ENCODE results near the gene LDLRAD1.
"Not testable (repeated sequence)": the region's sequence is repeated elsewhere in the genome, so short reads cannot be mapped to it uniquely, and the experiment has no call there.

Gene LDLRAD1

DNA sequence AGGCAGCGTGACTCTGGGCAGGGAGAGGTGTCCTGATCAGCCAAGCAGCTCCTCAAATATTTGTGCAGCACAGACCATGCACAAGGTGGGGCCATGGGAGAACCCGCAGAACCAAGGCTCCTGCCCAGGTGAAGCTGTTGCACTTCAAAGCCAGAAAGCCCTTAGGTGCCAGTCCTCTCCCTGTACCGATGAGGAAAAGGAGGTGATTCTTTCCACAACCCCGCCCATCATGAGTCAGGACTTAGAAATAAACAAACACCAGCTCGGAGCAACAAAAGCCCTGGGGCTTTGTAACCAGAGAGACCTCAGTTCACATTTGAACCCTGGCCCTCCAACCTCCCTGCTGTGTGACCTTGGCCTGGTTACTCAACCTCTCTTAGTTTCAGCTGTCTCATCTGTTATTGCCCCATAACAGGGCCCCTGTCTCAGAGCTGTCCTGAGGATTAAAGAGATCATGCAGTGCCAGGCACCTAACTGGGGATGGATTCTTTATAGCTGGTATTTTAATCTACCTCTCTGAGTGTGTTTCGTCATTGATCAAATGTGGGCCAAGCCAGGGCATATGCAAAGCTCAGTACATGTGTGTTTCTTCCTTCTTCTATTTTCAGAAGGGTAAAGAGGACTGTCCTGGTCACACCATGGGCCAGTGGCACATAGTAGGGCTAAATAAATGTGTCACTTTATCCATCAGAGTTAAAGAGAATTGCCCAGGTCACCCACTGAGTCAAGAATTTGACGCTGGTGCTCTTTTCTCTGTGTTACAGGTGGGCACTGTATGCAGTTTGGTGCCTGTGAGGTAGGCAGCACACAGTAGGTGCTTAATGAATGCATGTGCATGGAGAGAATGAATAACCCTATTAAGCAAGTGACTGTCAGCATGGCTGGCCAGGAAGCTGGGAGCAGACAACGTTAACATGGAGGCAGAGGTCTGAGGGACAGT lies 1.4 kb downstream of the LDLRAD1 start:
- no peak for DNase-seq

DNA sequence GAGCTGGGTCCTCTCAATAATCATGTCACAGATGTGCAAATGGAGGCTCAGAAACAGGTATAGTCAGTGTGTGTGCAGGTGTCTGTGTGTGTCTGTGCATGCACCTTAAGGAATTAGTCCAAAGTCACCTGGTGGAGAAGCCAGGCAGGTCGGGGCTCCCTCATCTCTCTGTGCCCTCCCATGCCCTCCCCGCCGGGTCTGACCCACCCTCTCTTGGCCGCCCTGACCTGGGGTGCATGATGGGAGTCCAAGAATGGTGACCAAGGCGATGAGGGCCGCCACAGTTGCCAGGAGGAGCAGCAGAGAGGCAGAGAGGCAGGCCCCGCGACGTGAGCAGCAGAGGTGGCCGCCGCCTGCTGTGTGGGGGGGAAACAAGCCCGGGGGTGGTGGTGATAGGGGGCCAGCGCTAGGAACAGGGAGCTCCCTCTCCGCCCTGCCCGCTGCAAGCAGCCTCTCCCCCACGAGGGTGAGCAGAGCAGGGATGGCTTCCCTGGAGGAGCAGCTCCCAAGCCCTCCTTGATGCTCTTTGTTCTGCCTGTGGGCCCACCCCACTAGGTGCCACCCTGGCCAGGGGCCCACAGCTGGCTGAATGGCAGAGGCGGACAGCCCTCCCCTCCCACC lies 3.9 kb downstream of the LDLRAD1 start:
- no peak for DNase-seq

DNA sequence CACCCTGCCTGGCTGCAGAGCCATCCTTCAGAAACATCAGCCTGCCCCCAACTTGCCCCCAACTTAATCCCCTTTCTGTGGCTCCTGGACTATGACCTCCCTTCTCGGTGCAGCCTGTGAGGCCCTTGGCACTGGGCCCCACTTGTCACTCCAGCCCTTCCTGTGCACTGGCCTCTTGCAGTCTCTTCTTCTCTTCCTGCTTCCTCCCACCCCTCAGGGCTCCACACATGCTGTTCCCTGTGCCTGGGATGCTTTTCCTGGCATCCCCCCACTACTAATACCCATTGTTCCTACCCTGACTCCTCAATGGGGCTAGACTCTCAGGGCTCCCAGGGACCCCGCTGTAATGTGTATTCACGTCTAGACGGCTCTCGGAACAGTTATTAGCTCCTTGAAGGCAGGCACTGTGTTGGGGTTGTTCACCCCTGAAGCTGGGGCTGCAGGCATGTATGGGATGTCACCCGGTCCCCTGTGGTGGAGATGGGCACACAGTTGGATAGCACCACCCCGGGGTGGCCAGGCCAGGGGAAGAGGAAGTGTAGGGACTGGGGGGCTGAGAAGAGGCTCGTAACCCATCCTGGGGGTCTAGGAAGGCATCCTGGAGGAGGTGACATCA lies 4.5 kb downstream of the LDLRAD1 start:
- no peak for DNase-seq

GRCh38 chr1:54012863-54013262 lies 5.1 kb downstream of the LDLRAD1 start:
- DNase-seq, result no peak

DNA sequence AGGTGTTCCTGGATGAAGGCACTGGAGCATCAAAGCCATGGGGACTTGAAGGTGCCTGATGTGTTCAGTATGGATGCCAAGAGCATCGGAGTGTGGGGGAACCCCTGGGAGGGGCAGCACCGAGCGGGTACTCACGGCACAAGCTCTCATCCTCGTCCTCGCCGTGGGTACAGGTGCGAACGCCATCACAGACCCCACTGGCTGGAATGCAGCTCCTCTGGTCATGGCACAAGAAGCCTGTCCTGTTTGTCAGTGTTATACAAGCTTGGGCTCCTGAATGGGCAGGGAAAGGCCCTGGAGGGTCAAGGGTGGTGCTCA lies 6.0 kb downstream of the LDLRAD1 start:
- no peak for DNase-seq

- DNase-seq, result no peak
Observed at GRCh38 chr1:54011316-54012007, 6.5 kb downstream of the LDLRAD1 start.

- no peak for DNase-seq
Observed at GRCh38 chr1:54010415-54011117, 7.4 kb downstream of the LDLRAD1 start.

DNA sequence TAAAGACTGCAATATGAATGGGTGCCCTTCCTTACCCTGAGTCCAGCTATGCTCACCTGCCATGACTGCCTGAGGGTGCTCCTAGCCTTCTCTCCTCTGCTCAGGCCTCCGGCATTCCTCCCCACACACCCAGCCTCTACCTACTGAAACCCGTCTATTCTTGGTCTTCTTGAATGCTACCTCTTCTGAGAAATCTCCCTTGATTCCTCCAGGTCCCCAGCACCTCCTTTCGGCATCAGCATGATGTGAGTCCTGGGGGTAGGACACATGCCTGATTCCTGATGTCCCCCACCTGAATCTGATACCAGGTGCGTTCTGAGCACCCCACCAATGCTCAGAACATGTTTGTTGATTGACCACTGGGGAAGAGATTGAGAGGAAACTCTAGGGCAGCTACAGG lies 8.6 kb downstream of the LDLRAD1 start:
- no peak for DNase-seq

DNA sequence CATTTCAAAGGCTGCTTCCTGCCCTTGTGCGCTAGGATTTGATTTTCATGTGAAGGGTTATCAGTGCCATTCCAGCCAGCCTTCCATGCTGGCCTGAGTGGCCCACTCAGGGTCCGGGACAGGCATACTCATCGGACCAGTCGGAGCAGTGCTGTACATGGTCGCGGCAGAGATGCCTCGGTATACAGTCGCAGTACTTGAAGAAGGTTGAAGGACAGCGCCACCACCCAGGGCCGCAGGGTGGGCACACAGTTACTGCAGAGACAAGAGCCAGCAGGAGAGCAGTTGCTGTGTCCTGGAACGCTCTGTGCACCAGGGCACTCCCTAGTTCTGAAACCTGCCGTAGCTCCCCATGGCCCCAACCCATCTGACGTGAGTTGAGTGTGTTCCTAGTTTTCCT lies 9.1 kb downstream of the LDLRAD1 start:
- DNase-seq, result no peak

DNA sequence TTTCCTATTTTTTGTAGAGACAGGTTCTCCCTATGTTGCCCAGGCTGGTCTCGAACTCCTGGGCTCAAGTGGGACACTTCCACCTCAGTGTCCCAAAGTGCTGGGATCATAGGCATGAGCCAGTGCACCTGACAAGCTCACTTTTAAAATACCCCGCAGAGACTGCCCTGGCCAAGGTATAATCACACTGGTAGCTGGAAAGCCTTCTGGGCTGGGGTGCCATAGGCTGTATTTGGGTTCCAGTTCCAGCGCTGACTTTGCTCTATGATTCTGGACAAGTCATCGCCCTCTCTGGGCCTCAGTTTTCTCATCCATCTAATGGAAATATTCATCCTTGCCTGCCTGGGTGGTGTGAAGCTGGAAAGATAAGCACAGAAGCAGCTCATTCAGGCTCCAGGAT lies 10.4 kb downstream of the LDLRAD1 start:
- no peak for DNase-seq

GRCh38 chr1:54006508-54006907 lies 11.5 kb downstream of the LDLRAD1 start:
- no peak for DNase-seq

- no peak for DNase-seq
Observed at GRCh38 chr1:54004481-54005049, 13.4 kb downstream of the LDLRAD1 start.

- not testable (repeated sequence) for DNase-seq
Observed at GRCh38 chr1:54003750-54004480, 14.1 kb downstream of the LDLRAD1 start.

DNA sequence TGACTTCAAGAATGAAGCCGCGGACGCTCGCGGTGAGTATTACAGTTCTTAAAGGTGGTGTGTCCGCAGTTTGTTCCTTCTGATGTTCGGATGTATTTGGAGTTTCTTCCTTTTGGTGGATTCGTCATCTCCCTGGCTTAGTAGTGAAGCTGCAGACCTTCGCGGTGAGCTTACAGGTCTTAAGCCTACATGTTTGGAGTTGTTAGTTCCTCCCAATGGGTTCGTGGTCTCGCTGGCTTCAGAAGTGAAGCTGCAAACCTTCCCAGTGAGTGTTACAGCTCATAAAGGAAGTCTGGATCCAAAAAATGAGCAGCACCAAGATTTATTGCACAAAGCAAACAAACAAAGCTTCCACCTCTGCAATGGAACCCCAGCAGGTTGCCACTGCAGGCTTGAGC lies 14.7 kb downstream of the LDLRAD1 start:
- no peak for DNase-seq

DNA sequence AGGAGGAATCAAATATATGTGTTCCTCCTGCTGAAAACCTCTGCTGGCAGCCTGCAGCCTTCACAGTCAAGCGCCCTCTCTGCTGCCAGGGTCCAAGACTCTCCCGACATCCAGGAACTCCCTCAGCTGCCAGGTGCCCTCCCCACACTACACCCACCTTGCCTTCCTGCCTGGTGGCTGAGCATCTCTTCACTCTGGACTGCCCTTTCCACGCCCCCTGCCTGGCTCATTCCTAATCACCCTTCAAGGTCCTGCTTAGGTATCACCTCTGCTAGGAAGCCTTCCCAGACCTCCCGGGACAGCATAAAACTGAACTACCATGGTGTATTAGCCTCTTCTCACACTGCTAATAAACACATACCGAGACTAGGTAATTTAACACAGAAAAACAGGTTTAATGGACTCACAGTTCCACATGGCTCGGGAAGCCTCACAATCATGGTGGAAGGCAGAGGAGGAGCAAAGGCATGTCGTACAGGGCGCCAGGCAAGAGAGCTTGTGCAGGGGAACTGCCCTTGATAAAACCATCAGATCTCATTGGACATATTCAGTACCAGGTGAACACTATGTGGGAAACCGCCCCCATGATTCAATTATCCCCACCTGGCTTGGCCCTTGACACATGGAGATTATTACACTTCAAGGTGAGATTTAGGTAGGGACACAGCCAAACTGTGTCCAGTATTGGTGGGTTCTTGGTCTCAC lies 15.3 kb downstream of the LDLRAD1 start:
- no peak for DNase-seq

DNA sequence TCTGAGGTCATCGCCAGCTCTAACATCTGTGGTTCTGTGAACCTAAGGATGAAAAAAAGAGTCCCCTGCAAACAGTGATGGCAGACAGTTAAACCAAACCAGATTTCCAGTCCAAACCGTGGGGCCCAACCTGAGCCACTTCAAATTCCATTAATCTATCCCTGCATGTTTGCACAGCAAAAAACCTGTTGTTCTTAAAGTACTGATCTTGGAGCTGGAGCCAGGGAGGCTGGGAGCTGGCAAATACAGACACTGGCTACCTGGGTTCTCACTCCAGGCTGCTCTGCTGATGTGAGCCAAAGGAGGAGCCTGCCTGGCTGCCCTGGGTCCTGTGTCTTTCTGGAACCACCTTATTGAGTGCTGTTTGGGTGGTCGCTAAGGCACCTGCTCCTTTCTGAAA lies 16.4 kb downstream of the LDLRAD1 start:
- DNase-seq, result no peak

DNA sequence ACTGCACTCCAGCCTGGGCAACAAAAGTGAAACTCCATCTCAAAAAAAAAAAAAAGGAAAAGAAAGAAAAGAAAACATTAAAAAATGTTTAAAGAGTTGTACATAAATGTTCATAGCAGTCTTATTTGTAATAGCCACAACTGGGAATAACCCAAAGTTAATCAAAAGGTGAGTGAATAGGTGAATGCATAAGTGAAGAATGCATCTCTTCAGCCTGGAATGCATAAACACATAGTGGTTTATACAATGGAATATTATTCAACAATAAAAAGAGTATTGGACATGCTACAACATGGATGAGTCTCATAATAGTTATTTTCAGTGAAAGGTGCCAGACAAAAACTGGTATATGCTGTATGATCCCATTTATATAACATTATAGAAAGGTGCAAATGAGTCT lies 18.1 kb downstream of the LDLRAD1 start:
- DNase-seq, result no peak

DNA sequence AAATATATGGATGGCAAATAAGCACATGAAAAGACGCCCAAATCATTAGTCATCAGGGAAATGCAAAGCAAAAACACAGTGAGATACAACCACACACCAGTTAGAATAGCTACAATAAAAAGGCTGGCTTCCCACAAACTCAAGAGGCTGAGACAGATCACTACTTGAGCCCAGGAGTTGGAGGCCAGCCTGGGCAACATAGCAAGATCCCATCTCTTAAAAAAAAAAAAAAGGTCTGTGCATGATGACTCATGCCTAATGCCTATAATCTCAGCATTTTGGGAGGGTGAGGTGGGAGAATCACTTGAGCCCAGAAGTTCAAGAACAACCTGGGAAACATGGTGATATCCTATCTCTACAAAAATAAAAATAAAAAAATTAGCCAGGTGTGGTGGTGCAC lies 19.8 kb downstream of the LDLRAD1 start:
- DNase-seq, result no peak

GRCh38 chr1:53995683-53996082 lies 22.3 kb downstream of the LDLRAD1 start:
- DNase-seq, result no peak

DNA sequence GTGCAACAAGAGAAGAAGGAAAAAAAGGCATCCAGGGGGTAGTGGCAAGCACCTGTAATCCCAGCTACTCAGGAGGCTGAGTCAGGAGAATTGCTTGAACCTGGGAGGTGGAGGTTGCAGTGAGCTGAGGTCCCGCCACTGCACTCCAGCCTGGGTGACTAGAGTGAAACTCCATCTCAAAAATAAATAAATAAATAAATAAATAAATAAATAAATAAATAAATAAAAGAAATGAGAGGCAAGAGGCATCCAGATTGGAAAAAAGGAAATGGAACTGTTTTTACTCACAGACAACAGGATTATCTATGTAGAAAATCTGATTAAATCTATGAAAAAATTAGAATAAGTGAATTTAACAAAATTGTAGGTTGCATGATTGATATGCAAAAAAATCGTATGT lies 23.5 kb downstream of the LDLRAD1 start:
- not testable (repeated sequence) for DNase-seq
